Adrenal gland (tissue), 12 donors: ENCODE data around the gene SIGLEC1. TPM values are rescaled to one million over a fixed set of nuclear protein-coding genes. Genes with fewer than 3 reads are reported as not detected.

Experiments
- DNase-seq, 7 donors: peaks; one replicate each; pipeline ENCODE4 v3.0.0-alpha.2; 2019 to 2020
- H3K27ac ChIP-seq, 5 donors: fragments of 200-600 bp; sonication (generic) in 4 of 5; 1 replicate in 3 of 5; 2 replicates in 2 of 5; pipeline versions ENCODE4 v1.5.1 to v1.8.0; 2016 to 2020; ENCODE audit warnings: mild to moderate bottlenecking in 1 of 5
- H3K27me3 ChIP-seq: fragments of 200-600 bp; 2 replicates; pipeline ENCODE4 v1.8.0; 2021
- H3K36me3 ChIP-seq, 2 donors: fragments of 200-600 bp; replicated peaks in 1 of 2; 1 replicate in 1 of 2; 2 replicates in 1 of 2; pipeline versions ENCODE4 v1.5.1 to v1.8.0; 2018 to 2022
- H3K4me1 ChIP-seq, 2 donors: fragments of 200-600 bp; replicated peaks in 1 of 2; 1 replicate in 1 of 2; 2 replicates in 1 of 2; pipeline versions ENCODE4 v1.5.1 to v1.8.0; 2018 to 2021
- H3K4me3 ChIP-seq, 4 donors: fragments of 200-600 bp; sonication (generic) in 3 of 4; one replicate each; pipeline ENCODE4 v1.5.1; 2016 to 2018
- H3K9me3 ChIP-seq, 3 donors: fragments of 200-600 bp; sonication (generic) in 1 of 3; replicated peaks in 1 of 3; 1 replicate in 2 of 3; 2 replicates in 1 of 3; pipeline versions ENCODE4 v1.5.1 to v1.8.0; 2016 to 2021
- POLR2A ChIP-seq, 2 donors: fragments of 450-650 bp; IDR thresholded peaks; one replicate each; pipeline ENCODE4 v1.6.1; 2017; ENCODE audit warnings: antibody characterized with exemption in 2 of 2, mild to moderate bottlenecking in 2 of 2, moderate library complexity in 1 of 2
- WGBS, 4 donors: extraction: QIAGEN DNeasy Blood & Tissue Kit in 2 of 4; methylation state at CpG; one replicate each; pipeline versions ENCODE4 v1.1.5 to v1.1.7; 2013 to 2017; 5-methylcytosine and 5-hydroxymethylcytosine counted together
- intact Hi-C, 2 donors: fragments of 100-400 bp; cut with DNase I; formaldehyde crosslinking; loops; one replicate each; pipeline versions ENCODE4 v1.14.1 to v1.15.0; 2022 to 2023
- polyA plus RNA-seq, 3 donors: library from polyadenylated mRNA; stranded (reverse); fragments of 200-250 nt in 2 of 3; fragments of 350-450 nt in 1 of 3; fragmentation: Illumina TruSeq in 1 of 3; extraction: RNeasy Lipid Tissue Mini Kit (QIAGEN cat#74804) in 1 of 3; gene quantifications; one replicate each; pipeline ENCODE4 v1.2.3, GENCODE V29; 2013 to 2014
- total RNA-seq, 9 donors: library from RNA; depleted of rRNA in 4 of 9; stranded (reverse); fragments of >200 nt in 4 of 9; fragments of 120-200 nt in 1 of 9; fragmentation: NEBNext Ultra II Directional in 1 of 9; extraction: Animal tissue kit (Norgen Biotek cat#: 25700) in 1 of 9; gene quantifications; one replicate each; pipeline versions ENCODE4 v1.1.0 to v1.2.4, GENCODE V29; 2013 to 2023
- TF ChIP-seq, protein P1 (sequence below), 6 experiments: fragments of 450-650 bp in 4 of 6; fragments of 200-600 bp in 2 of 6; sonication (generic) in 1 of 6; IDR thresholded peaks; 1 replicate in 5 of 6; 2 replicates in 1 of 6; pipeline versions ENCODE4 v1.5.1 to v1.8.0; 2016 to 2021; ENCODE audit warnings: antibody characterized with exemption in 6 of 6, mild to moderate bottlenecking in 2 of 6, moderate library complexity in 1 of 6
- donor health status: healthy with polysubstance abuse.
- donor health status: Bipolar disorder and iron deficiency.
- donor health status: DM: yes; HTN: yes; CAD: no.
- donor health status: DM: no; HTN: no; CAD: no.
- donor health status: DM: no; HTN: no; CAD: no.
- donor health status: DM: yes; HTN: yes; CAD: no.

SIGLEC1 gene
- total and polyA plus RNA-seq, 12 donors, result 0.33 to 47.2 (median 28.7) TPM

DNA sequence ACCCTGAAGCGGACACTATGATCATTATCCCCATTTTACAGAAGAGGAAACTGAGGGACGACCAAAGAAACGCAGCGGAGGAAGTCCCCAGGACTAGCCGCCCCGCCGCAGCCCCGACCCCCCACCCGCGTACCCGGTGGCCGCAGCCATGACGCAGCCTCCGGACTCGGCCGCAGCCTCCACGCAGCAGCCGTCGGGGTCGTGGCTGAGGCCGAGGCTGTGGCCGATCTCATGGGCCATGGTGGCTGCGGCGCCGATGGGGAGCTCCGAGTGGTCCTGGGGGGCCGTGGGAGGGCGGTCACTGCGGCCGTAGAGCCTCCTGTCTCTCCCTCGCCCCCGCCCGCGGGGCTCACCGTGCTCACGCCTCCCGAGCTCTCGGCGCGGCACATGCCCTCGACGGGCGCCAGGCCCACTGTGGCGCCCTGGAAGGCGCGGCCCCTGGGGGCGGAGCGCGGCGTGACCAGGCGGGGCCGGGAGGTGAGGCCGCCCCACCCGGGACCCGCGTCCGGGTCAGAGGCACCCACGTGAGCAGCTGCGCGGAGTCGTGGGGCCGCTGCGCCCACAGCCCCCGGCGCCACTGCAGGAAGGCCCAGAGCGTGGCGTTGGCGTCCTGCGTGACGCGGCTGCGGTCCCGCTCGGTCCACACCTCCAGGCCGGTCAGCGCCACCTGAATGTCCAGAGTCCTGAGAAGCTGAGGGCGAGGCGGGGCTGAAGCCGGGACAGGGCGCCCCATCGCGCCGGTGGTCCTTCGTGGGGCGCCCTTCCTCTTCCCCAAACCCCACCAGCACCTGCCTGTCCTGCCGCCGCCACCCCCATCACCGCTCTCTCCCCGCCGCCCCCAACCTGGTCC lies 39.0 kb downstream of the SIGLEC1 start:
- H3K27ac ChIP-seq, result no peak overlapping the region
- TF ChIP-seq, protein P1, sequence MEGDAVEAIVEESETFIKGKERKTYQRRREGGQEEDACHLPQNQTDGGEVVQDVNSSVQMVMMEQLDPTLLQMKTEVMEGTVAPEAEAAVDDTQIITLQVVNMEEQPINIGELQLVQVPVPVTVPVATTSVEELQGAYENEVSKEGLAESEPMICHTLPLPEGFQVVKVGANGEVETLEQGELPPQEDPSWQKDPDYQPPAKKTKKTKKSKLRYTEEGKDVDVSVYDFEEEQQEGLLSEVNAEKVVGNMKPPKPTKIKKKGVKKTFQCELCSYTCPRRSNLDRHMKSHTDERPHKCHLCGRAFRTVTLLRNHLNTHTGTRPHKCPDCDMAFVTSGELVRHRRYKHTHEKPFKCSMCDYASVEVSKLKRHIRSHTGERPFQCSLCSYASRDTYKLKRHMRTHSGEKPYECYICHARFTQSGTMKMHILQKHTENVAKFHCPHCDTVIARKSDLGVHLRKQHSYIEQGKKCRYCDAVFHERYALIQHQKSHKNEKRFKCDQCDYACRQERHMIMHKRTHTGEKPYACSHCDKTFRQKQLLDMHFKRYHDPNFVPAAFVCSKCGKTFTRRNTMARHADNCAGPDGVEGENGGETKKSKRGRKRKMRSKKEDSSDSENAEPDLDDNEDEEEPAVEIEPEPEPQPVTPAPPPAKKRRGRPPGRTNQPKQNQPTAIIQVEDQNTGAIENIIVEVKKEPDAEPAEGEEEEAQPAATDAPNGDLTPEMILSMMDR (IDR thresholded peaks at IDR 0.05), result no peak
- no peak for TF ChIP-seq POLR2A (IDR thresholded peaks at IDR 0.05)
- intact Hi-C loops, result loop anchor here in 1 of 2 donors (10.0 kb wide), 1 partner anchor 181 kb away; no protein-coding TSS in a partner anchor
- WGBS, 4 donors, result 34 to 61% (median 44%) methylated on average over 12 to 90 of the region's 90 CpGs
- H3K27me3 ChIP-seq, result peaks cover 32% of the 10 kb centered on the region
- H3K4me3 ChIP-seq, result no peak overlapping the region
- no peaks in the 10 kb centered on the region for H3K36me3 ChIP-seq
- no peak for DNase-seq
- no peaks in the 10 kb centered on the region for H3K9me3 ChIP-seq
- no peaks in the 10 kb centered on the region for H3K4me1 ChIP-seq

DNA sequence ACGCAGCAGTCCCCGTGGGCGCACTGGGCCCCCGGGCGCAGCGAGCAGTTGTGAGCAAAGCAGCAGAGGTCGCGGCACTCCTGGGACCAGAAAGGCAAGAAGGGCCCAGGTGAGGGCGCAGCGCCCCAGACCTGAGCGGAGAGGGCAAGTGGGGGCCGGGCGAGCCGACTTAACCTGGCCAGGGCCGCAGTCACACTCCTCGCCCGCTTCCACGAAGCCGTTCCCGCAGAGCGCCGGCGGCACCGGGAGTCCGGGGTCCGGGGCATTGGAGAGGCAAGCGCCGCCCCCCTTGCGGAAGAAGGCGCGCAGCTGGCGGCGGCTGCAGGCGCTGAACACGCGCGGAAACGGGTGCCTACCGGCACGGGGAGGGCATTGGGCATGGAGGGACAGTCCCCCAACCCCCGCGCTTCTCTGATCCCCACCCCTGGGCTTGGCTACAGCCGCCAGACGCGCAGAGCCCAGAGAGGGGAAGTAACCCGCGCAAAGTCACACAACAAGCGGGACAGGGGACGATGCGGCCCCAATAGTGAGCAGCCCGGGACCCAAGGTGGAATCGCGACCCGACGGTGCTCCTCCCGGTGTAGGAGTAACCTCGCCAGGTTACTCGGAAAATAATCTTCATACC lies 39.7 kb downstream of the SIGLEC1 start:
- H3K9me3 ChIP-seq, result no peaks in the 10 kb centered on the region
- WGBS, 4 donors, result 11 to 40% (median 16%) methylated on average over 21 to 58 of the region's 58 CpGs
- peaks cover 32% of the 10 kb centered on the region for H3K27me3 ChIP-seq
- no peaks in the 10 kb centered on the region for H3K4me1 ChIP-seq
- no peak for DNase-seq
- TF ChIP-seq, protein P1 (IDR thresholded peaks at IDR 0.05), result no peak
- no peak for TF ChIP-seq POLR2A (IDR thresholded peaks at IDR 0.05)
- intact Hi-C loops, result loop anchor here in 1 of 2 donors (10.0 kb wide), 1 partner anchor 182 kb away; no protein-coding TSS in a partner anchor
- no peaks in the 10 kb centered on the region for H3K36me3 ChIP-seq
- no peak overlapping the region for H3K4me3 ChIP-seq
- no peak overlapping the region for H3K27ac ChIP-seq

DNA sequence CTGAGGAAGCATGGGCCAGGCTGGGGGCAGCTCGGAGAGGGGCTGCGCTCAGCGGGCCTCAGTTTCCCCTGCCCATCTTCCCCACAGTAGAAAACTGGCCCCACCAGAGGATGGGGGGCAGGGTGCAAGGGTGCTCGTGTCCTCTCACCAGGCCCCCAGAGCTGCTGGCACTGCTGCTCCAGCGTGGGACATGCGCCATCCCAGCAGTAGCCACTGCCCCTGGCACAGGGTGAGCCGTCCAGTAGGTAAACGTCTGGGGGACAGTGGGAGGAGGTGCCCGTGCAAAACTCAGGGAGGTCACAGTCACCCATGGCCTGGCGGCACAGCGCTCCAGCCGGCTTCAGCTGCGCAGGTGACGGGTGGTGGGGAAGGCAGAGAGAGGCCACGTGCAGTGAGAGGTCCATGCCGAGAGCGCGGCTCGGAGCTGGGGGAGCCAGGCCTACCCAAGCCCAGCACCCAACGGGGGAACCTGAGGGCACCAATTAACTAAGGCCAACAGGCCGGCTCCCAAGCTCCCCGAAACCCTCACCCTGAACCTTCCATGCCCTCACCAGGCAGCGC lies 40.3 kb downstream of the SIGLEC1 start:
- no peak for TF ChIP-seq POLR2A (IDR thresholded peaks at IDR 0.05)
- TF ChIP-seq, protein P1 (IDR thresholded peaks at IDR 0.05), result no peak
- Histone ChIP-seq H3K27ac (no peak overlapping the region), H3K27me3 (peaks cover 32% of the 10 kb centered on the region), H3K36me3 (no peaks in the 10 kb centered on the region), H3K9me3 (no peaks in the 10 kb centered on the region), H3K4me1 (no peaks in the 10 kb centered on the region), H3K4me3 (no peak overlapping the region)
- no peak for DNase-seq
- intact Hi-C loops, result loop anchor here in 1 of 2 donors (10.0 kb wide), 1 partner anchor 183 kb away; no protein-coding TSS in a partner anchor
- 49 to 66% (median 53%) methylated on average over 5 to 23 of the region's 23 CpGs for WGBS, 4 donors

DNA sequence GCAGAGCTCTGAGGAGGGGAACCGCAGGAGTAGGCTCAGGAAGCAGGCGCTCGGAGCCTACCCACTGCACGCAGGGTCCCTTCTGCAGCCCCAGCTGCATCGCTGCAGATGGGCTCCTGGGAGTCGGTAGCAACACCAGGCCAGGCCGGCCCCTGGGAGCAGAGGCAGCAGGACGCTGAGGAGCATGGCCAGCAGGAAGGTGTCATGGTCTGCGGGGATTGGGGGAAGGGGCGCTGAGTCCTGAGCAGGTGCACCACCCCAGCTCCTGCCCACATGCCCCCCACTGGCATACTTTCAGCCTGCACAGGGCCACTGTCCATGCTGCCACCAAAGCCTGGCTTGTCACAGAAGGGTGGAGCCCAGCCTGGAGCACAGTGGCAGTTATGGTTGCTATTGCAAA lies 41.5 kb downstream of the SIGLEC1 start:
- 67 to 89% (median 76%) methylated on average over 3 to 10 of the region's 10 CpGs; no CpG with 5 or more reads in 1 of the 4 donors for WGBS, 4 donors
- no peaks in the 10 kb centered on the region for H3K36me3 ChIP-seq
- DNase-seq, result no peak
- no peak for TF ChIP-seq POLR2A (IDR thresholded peaks at IDR 0.05)
- TF ChIP-seq, protein P1 (IDR thresholded peaks at IDR 0.05), result no peak
- H3K27me3 ChIP-seq, result peaks cover 32% of the 10 kb centered on the region
- H3K27ac ChIP-seq, result no peak overlapping the region
- no peaks in the 10 kb centered on the region for H3K4me1 ChIP-seq
- intact Hi-C loops, result loop anchor here in 1 of 2 donors (10.0 kb wide), 1 partner anchor 184 kb away; no protein-coding TSS in a partner anchor
- no peak overlapping the region for H3K4me3 ChIP-seq
- H3K9me3 ChIP-seq, result no peaks in the 10 kb centered on the region
